ENCODE measurements around the gene SLIT3.

DNA sequence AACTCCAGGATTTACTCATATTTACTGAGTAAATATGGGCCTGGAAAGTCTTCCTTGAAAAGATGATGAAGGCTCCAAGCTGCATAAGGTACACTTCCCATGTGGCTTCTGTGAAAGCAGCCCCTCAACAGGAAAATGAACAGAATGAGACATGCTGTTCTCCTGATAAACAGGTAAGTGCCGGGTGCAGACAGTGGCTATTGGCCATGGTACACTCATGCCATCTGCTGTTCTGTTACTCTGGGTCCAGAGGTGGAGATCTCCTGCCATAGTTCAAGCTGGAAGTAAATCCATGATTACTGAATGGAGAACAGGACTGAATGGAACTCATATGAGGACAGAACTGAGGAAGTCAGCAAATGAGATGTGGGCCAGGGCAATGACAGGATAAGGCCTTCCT is 103.6 kb downstream of the SLIT3 start:
- TF ChIP-seq POLR2A (IDR thresholded peaks at IDR 0.05; ENCODE audit: low read length) (no peak), GATA1 (IDR thresholded peaks at IDR 0.05; ENCODE audit: low read depth, low read length) (no peak)

All from erythroblast (primary cell).